HUES64 (cell line): ENCODE results near the gene STATH. TPM values are rescaled to one million over a fixed set of nuclear protein-coding genes. Genes with fewer than 3 reads are reported as not detected.

Experiments
- H3K27ac ChIP-seq: 2 replicates; pipeline ENCODE4 v1.7.0; 2013; ENCODE audit warnings: low read depth, low read length, inconsistent platforms
- H3K27me3 ChIP-seq: 2 replicates; pipeline ENCODE4 v1.6.1; 2013; ENCODE audit warnings: mild to moderate bottlenecking, low read length; ENCODE audit not compliant: insufficient read depth
- H3K36me3 ChIP-seq: 2 replicates; pipeline ENCODE4 v1.6.1; 2013; ENCODE audit warnings: mild to moderate bottlenecking, low read length; ENCODE audit not compliant: insufficient read depth
- H3K4me1 ChIP-seq: 2 replicates; pipeline ENCODE4 v1.6.1; 2013; ENCODE audit warnings: mild to moderate bottlenecking, low read length, moderate library complexity; ENCODE audit not compliant: insufficient read depth
- H3K4me3 ChIP-seq: 2 replicates; pipeline ENCODE4 v1.5.1; 2013; ENCODE audit warnings: mild to moderate bottlenecking, low read length, moderate library complexity
- H3K9ac ChIP-seq: 2 replicates; pipeline ENCODE4 v1.6.1; 2013; ENCODE audit warnings: mild to moderate bottlenecking, low read depth, low read length
- H3K9me3 ChIP-seq: 2 replicates; pipeline ENCODE4 v1.6.1; 2013; ENCODE audit warnings: low read depth, low read length; ENCODE audit not compliant: insufficient read depth
- WGBS: fragments of 150-250, 120-280 bp; methylation state at CpG from one replicate; pipeline ENCODE4 v1.1.7; 2013; ENCODE audit warnings: missing lambda C conversion rate; 5-methylcytosine and 5-hydroxymethylcytosine counted together
- polyA plus RNA-seq, 2 experiments: library from polyadenylated mRNA; stranded (reverse); fragments of 50-300 nt; gene quantifications; one replicate each; pipeline ENCODE4 v1.2.3, GENCODE V29; 2013

Gene STATH, protein sequence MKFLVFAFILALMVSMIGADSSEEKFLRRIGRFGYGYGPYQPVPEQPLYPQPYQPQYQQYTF
- not detected for polyA plus RNA-seq (2013, experiment 1 of 2)
- polyA plus RNA-seq (2013, experiment 2 of 2) = not detected

GRCh38 chr4:69995526-69996016 is at the start of gene STATH:
Gene STATH (plus strand): TSS chr4:69995966. CDS start chr4:69998438, 2,472 bp downstream.
- Histone ChIP-seq H3K9me3 (no peaks in the 10 kb centered on the region), H3K36me3 (no peaks in the 10 kb centered on the region), H3K4me3 (no peak within 1 kb of the TSS), H3K9ac (no peak within 1 kb of the TSS), H3K4me1 (no peaks in the 10 kb centered on the region), H3K27me3 (no peaks in the 10 kb centered on the region), H3K27ac (no peak within 1 kb of the TSS)
- WGBS = 90% methylated on average over 2 of the region's 3 CpGs

DNA sequence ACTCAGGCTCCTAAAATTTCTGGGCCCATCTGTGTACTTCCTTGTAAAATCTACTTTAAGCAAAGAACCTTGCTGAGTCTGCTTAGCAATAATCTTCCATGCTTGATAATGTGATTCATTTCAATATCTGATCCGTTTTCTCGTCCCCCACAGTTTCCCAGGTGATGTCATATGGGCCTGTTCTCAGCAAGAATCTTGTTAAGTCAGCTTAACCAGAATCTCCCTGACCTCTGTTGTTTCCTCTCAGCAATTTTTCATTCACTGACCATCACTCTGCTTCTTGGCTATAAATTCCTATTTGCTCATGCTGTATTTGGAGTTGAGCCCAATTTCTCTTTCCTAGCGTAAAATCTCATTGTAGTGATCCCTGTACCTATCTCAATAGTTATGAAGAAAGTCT is 44.2 kb upstream of the STATH start:
- WGBS = 89% methylated on average over 2 of the region's 3 CpGs
- Histone ChIP-seq H3K9me3 (no peaks in the 10 kb centered on the region), H3K27me3 (no peaks in the 10 kb centered on the region), H3K27ac (no peak overlapping the region), H3K36me3 (no peaks in the 10 kb centered on the region), H3K9ac (no peak overlapping the region), H3K4me3 (no peak overlapping the region), H3K4me1 (no peaks in the 10 kb centered on the region; the same call in 1 of the 2 replicates)

DNA sequence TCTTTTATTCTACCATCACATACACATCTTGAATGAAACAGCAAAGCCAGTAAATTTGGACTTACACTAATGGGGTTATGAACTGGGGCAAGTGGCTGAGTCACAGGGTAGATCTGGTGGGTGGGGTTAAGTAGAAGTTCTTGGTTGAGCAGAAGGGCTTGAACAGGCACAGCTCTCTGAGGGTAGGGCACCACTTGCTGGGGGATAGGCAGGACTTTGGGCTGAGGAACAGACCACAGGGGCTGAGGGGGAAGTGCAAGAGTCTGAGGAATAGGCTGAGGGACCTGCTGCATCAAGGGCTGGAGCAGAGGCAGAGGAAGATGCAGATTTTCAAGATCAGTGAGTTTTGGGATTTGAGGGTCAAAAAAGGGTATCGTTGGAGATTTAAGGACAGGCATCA is 38.6 kb upstream of the STATH start:
- no peaks in the 10 kb centered on the region for H3K9me3 ChIP-seq
- H3K9ac ChIP-seq = no peak overlapping the region
- H3K27me3 ChIP-seq = no peaks in the 10 kb centered on the region
- H3K27ac ChIP-seq = no peak overlapping the region
- no peaks in the 10 kb centered on the region; the same call in 1 of the 2 replicates for H3K4me1 ChIP-seq
- H3K4me3 ChIP-seq = no peak overlapping the region
- no peaks in the 10 kb centered on the region for H3K36me3 ChIP-seq
- WGBS = 95% methylated on average over 1 of the region's 1 CpG

DNA sequence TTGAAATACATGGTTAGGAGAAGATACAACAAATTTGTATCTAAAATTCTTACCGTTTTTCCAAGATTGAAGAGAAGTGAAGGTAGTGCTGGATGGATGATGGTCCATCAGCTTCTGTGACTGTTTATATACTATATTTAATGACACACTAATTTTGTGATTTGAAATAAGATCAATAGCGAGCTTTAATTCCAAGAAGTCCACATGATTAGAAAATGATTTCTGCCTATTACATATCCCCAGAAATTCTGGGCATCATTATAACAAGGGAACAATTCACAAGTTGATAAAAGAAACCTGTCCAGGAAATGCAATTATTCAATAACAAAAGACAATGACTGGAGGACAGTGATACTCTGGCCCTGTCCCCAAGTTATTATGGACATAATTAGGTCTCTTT is 30.1 kb upstream of the STATH start, which contains the start of gene CSN2:
CSN2 (minus strand) TSS at position 101 of the 400 bp plus-strand sequence. CDS start 4,733 bp downstream, outside the sequence.
- H3K4me3 ChIP-seq = no peak within 1 kb of the TSS
- H3K4me1 ChIP-seq = no peaks in the 10 kb centered on the region
- WGBS = 100% methylated on average over 1 of the region's 2 CpGs
- H3K27me3 ChIP-seq = no peaks in the 10 kb centered on the region
- no peak within 1 kb of the TSS for H3K9ac ChIP-seq
- no peak within 1 kb of the TSS for H3K27ac ChIP-seq
- H3K36me3 ChIP-seq = no peaks in the 10 kb centered on the region
- no peaks in the 10 kb centered on the region for H3K9me3 ChIP-seq

GRCh38 chr4:69970071-69970470 is 25.7 kb upstream of the STATH start:
- Histone ChIP-seq H3K36me3 (no peaks in the 10 kb centered on the region), H3K9ac (no peak overlapping the region), H3K27ac (no peak overlapping the region), H3K4me1 (no peaks in the 10 kb centered on the region), H3K4me3 (no peak overlapping the region), H3K27me3 (no peaks in the 10 kb centered on the region), H3K9me3 (no peaks in the 10 kb centered on the region)
- WGBS = 93% methylated on average over 1 of the region's 1 CpG

- Histone ChIP-seq H3K27me3 (no peaks in the 10 kb centered on the region), H3K9ac (no peak overlapping the region), H3K4me1 (no peaks in the 10 kb centered on the region), H3K9me3 (no peaks in the 10 kb centered on the region), H3K4me3 (no peak overlapping the region), H3K36me3 (no peaks in the 10 kb centered on the region), H3K27ac (no peak overlapping the region)
- WGBS = no CpG with 5 or more reads among the region's 1 CpG
Measured at GRCh38 chr4:69974631-69975030, 21.1 kb upstream of the STATH start.

- no peaks in the 10 kb centered on the region for H3K9me3 ChIP-seq
- H3K27me3 ChIP-seq = no peaks in the 10 kb centered on the region
Measured at GRCh38 chr4:69977582-69977981, 18.2 kb upstream of the STATH start.

DNA sequence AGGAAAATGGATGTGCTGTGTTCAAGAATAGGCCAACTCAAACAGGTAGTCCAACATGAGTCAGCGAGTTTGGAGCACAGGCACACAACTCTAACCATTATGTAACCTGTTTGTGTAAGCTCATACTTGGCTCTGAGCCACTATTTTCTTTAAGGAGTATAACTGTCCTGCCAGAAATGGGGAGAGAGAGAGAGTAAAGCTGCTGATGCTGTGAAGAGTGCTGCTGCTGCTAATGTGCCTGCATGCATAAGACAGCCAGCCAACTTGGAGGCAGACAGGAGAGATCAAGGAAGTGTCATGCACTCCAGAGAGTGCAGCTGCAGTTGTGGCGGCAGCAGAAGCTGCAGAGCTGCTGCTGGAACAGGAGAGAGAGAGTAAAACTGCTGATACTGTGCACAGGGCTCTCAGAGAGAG is 11.7 kb upstream of the STATH start:
- H3K27ac ChIP-seq = no peak overlapping the region
- WGBS = 88% methylated on average over 2 of the region's 2 CpGs
- H3K9me3 ChIP-seq = no peaks in the 10 kb centered on the region
- no peaks in the 10 kb centered on the region for H3K4me1 ChIP-seq
- no peak overlapping the region for H3K9ac ChIP-seq
- no peak overlapping the region for H3K4me3 ChIP-seq
- H3K36me3 ChIP-seq = no peaks in the 10 kb centered on the region
- no peaks in the 10 kb centered on the region for H3K27me3 ChIP-seq

More at GRCh38 chr4:69977582-69977981, 18.2 kb upstream of the STATH start:
- Histone ChIP-seq H3K27ac (no peak overlapping the region), H3K4me3 (no peak overlapping the region), H3K4me1 (no peaks in the 10 kb centered on the region), H3K9ac (no peak overlapping the region), H3K36me3 (no peaks in the 10 kb centered on the region)

DNA sequence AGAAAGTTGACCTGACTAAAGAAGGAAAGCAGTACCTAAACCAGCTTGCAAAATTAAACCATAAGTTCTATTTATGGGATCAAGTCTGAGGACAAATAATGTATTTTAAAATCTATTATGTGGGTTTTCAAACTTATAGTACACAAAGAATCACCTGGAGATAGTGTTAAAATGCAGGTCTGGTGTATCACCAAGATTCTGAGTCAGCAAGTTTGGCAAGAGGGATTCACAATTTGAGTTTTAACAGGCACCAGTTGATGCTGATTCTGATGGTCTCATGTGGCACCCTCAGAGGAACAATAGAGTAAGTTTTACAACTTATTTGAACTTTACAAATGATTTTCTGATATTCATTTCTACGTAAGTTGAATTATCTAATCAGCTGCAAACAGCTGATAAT is 9.1 kb upstream of the STATH start:
- no peaks in the 10 kb centered on the region for H3K27me3 ChIP-seq
- H3K36me3 ChIP-seq = no peaks in the 10 kb centered on the region
- no peaks in the 10 kb centered on the region for H3K9me3 ChIP-seq
- no peaks in the 10 kb centered on the region for H3K4me1 ChIP-seq
- H3K27ac ChIP-seq = no peak overlapping the region
- H3K9ac ChIP-seq = no peak overlapping the region
- no peak overlapping the region for H3K4me3 ChIP-seq
- no CpG with 5 or more reads among the region's 1 CpG for WGBS

DNA sequence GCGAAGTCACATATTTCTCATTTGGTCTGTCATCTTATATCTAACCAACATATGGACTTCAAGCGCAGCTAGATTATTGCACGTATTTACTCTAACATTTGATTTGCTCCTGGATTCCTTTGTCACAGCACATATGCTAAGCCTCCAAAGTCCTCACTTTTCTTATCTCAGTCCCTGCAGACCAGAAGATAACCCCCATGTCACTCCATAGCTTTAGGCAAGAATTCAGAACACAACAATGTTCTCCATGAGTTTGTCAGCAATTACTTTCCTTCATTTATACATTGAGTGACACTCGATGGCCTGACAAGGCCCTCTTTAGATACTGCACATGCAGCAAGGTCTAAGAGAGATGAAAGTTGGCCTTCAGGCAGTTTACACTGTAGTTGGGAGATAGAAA is 4.8 kb upstream of the STATH start:
- Histone ChIP-seq H3K36me3 (no peaks in the 10 kb centered on the region), H3K4me1 (no peaks in the 10 kb centered on the region), H3K4me3 (no peak overlapping the region), H3K27me3 (no peaks in the 10 kb centered on the region), H3K9me3 (no peaks in the 10 kb centered on the region), H3K27ac (no peak overlapping the region), H3K9ac (no peak overlapping the region)
- WGBS = 94% methylated on average over 4 of the region's 4 CpGs

- no peak overlapping the region for H3K27ac ChIP-seq
- H3K9ac ChIP-seq = no peak overlapping the region
- 95% methylated on average over 4 of the region's 5 CpGs for WGBS
- H3K9me3 ChIP-seq = no peaks in the 10 kb centered on the region
- H3K36me3 ChIP-seq = no peaks in the 10 kb centered on the region
- H3K4me3 ChIP-seq = no peak overlapping the region
- no peaks in the 10 kb centered on the region for H3K27me3 ChIP-seq
- no peaks in the 10 kb centered on the region for H3K4me1 ChIP-seq
Measured at GRCh38 chr4:69994782-69995181, 984 bp upstream of the STATH start.

GRCh38 chr4:69999420-69999819 is 3.7 kb downstream of the STATH start:
- no peak overlapping the region for H3K4me3 ChIP-seq
- no peaks in the 10 kb centered on the region for H3K4me1 ChIP-seq
- no peaks in the 10 kb centered on the region for H3K36me3 ChIP-seq
- no peaks in the 10 kb centered on the region for H3K27me3 ChIP-seq
- no peak overlapping the region for H3K9ac ChIP-seq
- no peak overlapping the region for H3K27ac ChIP-seq
- H3K9me3 ChIP-seq = no peaks in the 10 kb centered on the region
- 100% methylated on average over 1 of the region's 3 CpGs for WGBS
